RWPE1 (cell line): ENCODE results near the gene CCDC102A.
"Not testable (repeated sequence)": the region's sequence is repeated elsewhere in the genome, so short reads cannot be mapped to it uniquely, and the experiment has no call there.

Source experiments
- CTCF ChIA-PET: fragments of 350-600 bp; sonication (Branson Sonifier 250); formaldehyde crosslinking; extraction: SDS; loops from one replicate; lab custom pipeline; 2021; lab: Yijun Ruan, JAX
- POLR2A ChIA-PET: fragments of 400-600 bp; formaldehyde crosslinking; extraction: SDS; loops from one replicate; lab custom pipeline; 2020; ENCODE audit warnings: antibody characterized with exemption; ENCODE audit not compliant: low non-redundant PET; lab: Yijun Ruan, JAX
- DNase-seq: peaks from one replicate; pipeline ENCODE4 v3.0.0; 2012; ENCODE audit warnings: low spot score
- H3K27ac ChIP-seq: fragments of 450-650 bp; 2 replicates; pipeline ENCODE4 v1.5.1; 2017
- CTCF ChIP-seq: fragments of 450-650 bp; conservative IDR thresholded peaks from 2 replicates; pipeline ENCODE4 v1.5.1; 2017; ENCODE audit warnings: low read depth, mild to moderate bottlenecking

CCDC102A gene

GRCh38 chr16:57503366-57503765 is 33.0 kb downstream of the CCDC102A start:
- POLR2A ChIA-PET, result no interaction called here
- TF ChIP-seq CTCF, result no peak
- CTCF ChIA-PET, result interaction anchor here (1.0 kb wide), 1 partner anchor 16 kb away, joined by 3 read pairs; no protein-coding TSS in a partner anchor
- H3K27ac ChIP-seq, result no peak overlapping the region
- no peak for DNase-seq

GRCh38 chr16:57502048-57502775 is 34.2 kb downstream of the CCDC102A start:
- no peak overlapping the region for H3K27ac ChIP-seq

GRCh38 chr16:57501492-57501891 is 34.9 kb downstream of the CCDC102A start:
- no peak for DNase-seq
- no peak for TF ChIP-seq CTCF
- POLR2A ChIA-PET, result no interaction called here
- H3K27ac ChIP-seq, result no peak overlapping the region
- CTCF ChIA-PET, result interaction anchor here (0.7 kb wide), 1 partner anchor 54 kb away, joined by 7 read pairs; no protein-coding TSS in a partner anchor

More at GRCh38 chr16:57502048-57502775, 34.2 kb downstream of the CCDC102A start:
- ChIA-PET CTCF (interaction anchor here (0.6 to 0.7 kb wide), 2 partner anchors 54 to 210 kb away, joined by 5 to 7 read pairs; no protein-coding TSS in a partner anchor), POLR2A (no interaction called here)
- DNase-seq, result no peak
- no peak for TF ChIP-seq CTCF

DNA sequence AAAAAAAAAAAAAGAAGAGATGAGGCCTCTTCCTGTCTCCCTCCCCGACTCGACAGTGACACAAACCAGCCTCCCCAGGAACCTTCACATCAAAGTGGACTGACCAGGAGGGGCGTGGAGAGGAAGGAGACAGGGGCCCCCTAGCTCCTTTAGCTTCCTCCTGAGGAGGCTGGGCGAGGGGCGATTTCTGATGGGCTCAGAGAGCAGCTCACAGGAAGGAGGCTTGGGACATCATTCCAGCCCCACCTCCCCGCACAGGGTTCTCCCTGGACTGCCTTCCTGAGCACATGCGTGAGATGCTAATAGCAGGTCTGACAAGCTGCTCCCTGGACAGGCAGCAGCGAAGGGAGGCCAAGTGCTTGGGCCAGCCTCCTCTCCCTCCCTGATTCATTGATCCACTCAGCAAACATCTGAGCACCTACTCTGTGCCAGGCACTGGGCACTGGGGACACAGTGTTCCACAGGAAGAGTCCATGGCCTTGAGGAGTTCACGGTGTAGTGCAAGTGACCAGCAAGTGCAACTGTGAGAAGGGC is 35.7 kb downstream of the CCDC102A start:
- ChIA-PET CTCF (interaction anchor here (0.5 kb wide), 1 partner anchor 10 kb away, joined by 3 read pairs; no protein-coding TSS in a partner anchor), POLR2A (no interaction called here)
- no peak overlapping the region for H3K27ac ChIP-seq
- TF ChIP-seq CTCF, result no peak
- DNase-seq, result no peak

GRCh38 chr16:57499941-57500340 is 36.4 kb downstream of the CCDC102A start:
- H3K27ac ChIP-seq, DNase-seq, POLR2A ChIA-PET: not testable (repeated sequence)
- CTCF ChIA-PET, result interaction anchor here (0.5 kb wide), 1 partner anchor 11 kb away, joined by 3 read pairs; no protein-coding TSS in a partner anchor

- no peak for DNase-seq
- no peak for TF ChIP-seq CTCF
- POLR2A ChIA-PET, result no interaction called here
- CTCF ChIA-PET, result interaction anchor here (0.6 kb wide), 1 partner anchor 922 kb away, joined by 3 read pairs; no protein-coding TSS in a partner anchor
- no peak overlapping the region for H3K27ac ChIP-seq
Observed at GRCh38 chr16:57498031-57498430, 38.3 kb downstream of the CCDC102A start.
